RPMI7951 (cell line): ENCODE data around the gene CGNL1. TPM values are rescaled to one million over a fixed set of nuclear protein-coding genes. Genes with fewer than 3 reads are reported as not detected.
A peak's percentile ranks its signal among the peaks of the same experiment; 100 is the strongest.

Experiments used
- DNase-seq: peaks from one replicate; pipeline ENCODE4 v3.0.0-alpha.2; 2012; ENCODE audit warnings: low read depth
- total RNA-seq: library from RNA; depleted of rRNA; stranded (reverse); fragments of >200 nt; shearing (Covaris generic); gene quantifications from 2 replicates; pipeline ENCODE4 v1.2.3, GENCODE V29; 2014

The CGNL1 gene
- total RNA-seq, 1 experiment from 2014 or later, result under 0.01 TPM

DNA sequence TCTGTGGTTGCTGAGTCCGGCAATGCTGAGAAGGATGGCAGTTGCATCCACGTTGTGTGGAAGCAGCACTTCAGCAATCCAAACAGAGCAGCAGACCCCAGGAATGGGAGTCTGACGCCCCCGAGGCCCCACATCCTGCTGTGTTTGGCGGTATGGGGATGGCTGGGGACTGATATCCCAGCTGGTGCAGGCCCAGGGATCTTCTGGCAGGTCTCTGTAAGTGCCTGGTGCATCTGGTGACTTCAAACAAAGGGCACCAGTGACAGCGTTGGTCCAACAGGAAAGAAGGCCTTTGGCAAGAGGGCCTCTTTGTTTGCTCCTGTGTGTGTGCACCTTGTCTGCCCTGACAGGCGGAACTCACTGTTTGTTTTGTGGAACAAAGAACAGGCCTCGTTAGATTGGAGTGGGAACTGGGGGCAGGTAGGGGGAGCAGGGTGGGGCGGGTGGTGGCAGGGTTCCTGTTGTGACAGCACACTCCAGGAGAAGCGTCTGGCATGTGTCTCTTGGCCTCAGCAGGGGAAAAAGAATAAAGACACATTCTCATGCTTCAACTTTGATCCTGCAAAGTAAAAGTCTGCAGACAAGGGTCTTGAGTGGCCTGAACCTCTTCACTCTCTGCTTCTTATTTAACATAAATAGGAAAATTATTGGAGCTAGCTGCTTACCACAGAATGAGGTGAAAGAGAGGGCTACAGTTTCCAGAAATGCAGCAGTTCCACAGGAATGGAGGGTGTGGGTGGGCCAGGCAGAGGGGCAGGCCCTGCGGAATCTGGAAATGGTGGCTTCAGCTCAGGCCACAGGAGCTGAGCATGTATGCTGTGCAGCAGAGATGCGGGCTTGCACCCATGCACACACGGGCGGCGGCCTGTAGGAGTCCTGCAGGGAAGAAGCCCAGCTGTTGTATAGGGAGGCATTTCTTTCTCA is 120.9 kb downstream of the CGNL1 start:
- DNase-seq, result no peak

DNA sequence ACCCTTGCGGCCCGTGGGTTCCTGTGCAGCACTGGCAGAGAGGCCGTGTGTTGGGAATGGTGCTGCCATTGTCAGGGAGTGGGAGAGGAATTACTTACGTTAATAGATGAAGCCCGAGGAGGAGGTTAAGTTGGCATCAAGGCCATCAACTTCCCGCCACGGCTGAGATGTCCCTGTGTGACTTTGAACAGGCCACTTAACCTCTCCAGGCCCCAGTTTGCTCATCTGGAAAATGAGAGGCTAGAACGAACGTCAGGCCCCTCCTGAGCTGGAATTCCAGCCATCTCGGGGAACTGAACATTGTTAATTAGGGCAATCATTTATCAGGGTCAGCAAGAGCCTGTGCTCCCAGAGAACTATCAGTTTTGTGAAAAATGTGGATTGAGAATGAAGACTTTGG is 124.0 kb downstream of the CGNL1 start:
- DNase-seq, result no peak

DNA sequence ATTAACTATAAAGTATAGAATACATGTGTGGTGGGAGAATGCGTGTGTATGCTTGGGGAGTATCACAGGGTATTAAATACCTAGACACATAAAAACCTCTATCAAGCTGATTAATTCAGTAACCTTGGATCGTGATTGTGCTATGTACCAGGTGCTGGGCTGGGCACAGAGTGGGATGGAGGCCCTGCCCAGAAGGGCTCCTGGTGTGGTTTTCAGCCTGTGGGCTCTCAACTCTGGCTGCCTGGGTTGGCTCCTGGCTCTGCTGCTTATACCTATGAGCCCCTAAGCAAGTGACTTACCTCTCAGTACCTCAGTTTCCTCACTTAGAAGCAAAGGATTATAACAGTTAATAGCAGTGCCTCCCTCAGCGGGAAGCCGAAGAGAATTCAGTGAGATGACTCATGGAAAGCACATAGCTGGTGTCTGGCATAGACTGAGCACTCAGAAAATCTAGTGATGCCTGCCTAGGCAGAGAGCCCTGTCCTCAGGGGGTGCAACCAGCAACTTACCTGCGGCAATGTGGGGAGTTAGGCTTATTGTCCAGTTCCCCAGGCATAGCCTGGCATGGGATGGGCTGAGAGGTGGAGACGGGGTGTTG is 124.8 kb downstream of the CGNL1 start:
- peak; percentile 24 for DNase-seq

DNA sequence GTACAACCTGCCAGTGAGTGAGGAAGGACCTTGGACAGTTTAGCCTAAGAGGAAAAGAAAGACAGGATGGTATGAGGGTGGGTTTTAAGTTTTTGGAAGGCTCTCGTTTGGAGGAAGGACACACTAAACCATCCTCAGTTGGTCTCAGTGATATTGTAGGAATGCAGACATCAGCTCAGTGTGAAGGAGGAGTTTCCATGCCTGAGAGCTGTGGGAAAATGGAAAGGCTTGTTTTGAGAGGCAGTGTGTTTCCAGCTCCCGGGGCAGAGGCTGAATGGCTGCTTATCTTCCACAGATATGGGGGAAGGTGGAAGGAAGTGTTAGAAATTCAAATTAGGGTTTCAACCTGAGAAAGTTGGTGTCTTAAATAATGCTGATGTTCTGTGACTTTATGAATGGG is 125.8 kb downstream of the CGNL1 start:
- DNase-seq, result no peak

DNA sequence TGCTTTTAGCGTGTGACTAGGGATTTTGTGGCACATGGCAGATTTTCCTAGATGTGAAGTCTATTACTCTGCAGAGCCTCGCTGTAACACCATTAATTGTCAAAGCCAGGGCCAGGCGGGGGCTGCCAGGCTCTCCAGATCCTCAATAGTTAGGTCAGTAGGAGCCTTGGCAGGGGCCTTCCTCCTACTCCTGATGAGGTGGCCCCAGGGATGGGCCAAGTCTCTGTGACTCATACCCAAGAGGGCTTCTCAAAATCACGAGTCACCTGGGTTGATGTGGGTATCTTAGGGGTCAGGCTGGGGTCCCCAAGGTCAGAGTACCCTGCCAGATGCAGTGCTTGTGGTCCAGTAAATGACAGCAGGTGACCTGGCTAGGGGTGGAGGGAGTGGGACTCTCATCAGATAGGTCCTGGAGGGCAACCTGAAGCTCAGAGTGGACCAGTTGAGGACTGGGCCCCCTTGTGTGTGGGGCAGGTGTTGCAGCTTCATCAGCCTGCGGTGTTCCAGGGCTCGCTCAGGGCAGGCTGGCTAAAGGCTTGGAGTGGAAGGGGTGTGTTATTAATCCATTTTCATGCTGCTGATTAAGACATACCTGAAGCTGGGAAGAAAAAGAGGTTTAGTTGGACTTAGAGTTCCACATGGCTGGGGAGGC is 126.9 kb downstream of the CGNL1 start:
- no peak for DNase-seq

DNA sequence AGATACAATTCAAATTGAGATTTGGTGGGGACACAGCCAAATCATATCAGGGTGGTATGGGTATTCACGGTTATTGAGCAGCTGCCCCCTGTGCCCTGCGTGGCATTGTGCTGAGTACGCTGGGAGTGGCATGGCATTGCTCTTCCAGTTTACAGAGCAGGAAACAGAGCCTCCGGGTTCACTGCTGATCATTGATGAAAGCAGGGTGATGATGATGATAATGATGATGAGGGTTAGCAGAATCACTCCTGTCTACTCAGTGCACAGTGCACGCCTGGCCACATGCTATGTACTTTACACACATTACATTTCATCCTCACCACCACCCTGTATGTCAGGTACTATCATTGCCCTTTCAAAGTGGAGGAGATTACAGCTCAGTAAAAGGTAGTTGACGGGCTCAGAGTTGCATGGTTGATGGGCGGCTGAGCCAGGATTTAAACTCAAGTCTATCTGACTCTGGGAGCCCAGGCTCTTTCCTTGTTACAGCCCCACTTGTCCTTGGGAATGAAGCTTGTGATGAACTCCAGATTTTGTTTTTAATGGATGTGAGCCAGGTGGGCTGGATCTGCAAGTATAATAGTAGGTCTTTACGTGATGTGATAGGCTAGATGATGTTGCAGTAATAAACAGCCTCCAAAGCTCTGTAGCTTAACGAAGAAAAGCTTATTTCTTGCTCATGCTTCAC is 127.8 kb downstream of the CGNL1 start:
- DNase-seq, result no peak

DNA sequence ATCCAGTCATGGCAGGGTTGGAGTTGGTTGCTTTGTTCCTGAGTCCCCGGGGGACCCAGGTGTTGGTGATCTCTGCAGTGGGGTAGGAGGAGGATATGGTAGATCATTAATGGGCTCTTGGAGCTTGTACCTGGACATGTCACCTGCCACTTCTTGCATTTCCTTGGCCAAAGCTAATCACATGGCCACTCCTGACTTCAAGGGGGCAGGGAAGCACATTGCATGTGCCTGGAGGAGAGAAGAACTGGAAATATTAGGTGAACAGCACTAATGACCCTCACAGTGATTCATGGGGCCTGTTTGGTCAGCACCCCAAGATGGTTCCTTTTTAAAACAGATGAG is 128.3 kb downstream of the CGNL1 start:
- no peak for DNase-seq

DNA sequence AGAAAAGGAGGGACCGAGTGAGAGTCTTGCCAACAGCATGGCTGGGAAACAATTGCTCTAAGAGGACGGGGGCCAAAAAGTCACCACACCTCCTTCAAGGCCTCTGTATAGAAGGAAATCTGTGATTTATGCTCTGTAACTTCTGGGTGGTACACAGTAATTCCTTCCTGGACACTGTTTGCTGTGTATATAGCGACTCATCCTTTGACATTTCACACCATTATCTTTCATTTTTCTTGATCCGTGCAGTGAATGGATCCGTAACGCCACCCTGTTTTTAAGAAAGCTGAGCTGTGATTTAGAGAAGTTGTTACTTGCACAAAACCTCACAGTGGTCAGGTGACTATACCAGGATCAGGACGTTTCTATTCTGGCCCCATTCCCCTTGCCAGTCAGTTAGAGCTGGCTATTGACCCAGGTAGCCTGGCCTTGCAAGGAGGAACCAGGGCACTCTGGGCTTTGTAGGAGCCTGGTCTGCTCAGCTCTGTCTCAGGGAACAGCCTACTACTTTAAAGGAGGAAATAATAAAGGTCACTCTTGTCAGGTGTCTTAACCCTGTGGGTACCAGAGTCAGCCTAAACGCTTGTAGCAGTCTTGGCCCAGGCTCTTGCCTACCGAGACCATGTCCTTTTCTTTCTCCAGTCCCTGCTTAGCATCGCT is 128.9 kb downstream of the CGNL1 start:
- DNase-seq, result no peak

DNA sequence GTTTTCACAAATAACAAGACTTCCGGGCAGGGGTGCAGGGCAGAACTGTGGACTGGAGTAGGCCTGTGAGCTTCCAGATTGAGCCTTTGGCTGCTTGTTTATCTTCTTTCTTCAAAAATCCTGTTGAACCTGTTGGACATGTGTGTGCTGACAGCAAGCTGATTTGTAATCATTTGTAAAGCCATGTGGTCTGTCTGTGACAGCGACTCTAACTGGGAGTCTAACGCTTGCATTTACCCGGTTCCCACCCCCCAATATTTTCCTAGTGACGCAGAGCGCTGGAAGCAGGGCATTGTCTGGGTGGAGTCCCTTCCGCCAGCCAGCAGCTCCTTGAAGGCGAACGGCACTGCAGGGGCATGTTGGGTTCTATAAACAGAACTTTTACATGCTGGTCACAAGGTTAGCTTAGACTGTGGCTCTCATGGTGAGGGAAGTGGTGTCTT is 129.7 kb downstream of the CGNL1 start:
- peak; percentile 18 for DNase-seq

DNA sequence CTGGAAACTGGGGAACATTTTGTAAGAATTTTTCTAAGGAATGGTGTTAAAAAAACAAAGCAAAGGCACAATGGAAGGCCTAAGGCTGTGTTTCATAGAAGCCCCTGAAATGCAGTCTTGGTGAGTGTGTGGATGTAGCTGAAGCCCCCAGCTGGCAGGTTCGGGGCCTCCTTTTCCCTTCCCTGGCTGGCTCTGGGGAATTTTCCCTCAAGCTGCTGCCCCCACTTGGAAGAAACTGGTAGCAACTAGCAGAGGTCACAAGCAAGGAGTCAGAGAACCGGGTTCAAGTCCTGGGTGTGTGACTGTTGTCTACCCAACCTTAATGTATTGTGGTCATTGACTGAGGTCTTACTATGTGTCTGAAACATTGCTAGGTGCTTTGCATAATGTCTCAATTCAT is 130.1 kb downstream of the CGNL1 start:
- DNase-seq, result no peak

DNA sequence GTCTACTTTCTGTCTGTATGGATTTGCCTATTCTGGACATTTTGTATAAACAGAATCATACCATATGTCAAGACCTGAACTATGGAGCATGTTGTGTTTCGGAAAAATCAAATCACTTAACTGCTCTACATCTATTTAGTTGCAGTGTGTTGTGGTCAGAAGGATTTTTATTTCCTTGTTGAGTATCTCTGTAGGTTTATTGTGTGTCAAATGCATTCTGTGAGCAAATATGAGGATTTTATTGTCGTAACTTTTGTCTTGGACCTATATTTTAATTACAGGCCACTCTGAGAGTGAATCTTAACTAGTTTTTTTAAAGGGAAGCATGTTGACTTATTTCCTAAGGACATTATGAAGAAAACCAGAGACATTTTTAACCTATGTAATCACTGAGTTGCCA is 130.8 kb downstream of the CGNL1 start:
- DNase-seq, result no peak

DNA sequence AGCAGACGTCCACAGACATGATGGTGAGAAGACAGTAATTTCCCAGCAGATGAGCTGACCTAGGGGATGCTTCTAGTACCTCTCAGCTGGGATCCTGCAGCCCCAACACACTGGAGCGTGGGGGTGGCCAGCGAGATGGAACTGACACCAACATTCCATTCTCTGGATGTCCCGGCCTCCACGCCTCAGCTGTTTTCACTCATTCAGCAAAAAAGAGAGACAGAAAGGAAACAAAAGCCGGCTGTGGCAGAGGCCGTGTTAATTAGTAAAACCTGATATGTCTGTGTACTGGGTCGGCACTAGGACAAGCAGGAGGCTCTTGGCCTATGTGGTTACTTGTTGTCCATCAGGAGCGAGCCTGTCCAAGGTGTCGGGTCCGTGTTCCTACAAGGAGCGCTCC is 132.8 kb downstream of the CGNL1 start:
- no peak for DNase-seq

DNA sequence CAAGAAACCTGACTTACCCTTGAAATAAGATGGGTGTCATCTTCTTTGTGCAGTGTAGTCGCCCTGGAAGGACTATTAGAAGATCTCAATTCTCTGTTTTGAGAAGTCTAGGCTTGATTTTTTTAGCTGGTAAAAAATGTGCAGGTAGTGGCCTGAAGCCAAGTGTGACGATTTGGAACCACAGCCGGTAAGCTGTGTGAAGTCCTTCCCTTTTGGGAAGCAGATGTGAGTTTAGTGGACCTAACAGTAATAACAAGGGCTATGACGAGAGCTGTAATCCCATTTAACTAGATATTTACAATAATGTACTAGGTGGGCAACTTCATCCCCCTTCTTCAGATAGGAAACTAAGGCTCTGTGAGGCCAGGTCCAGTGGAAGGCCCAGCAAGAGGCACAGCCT is 133.7 kb downstream of the CGNL1 start:
- DNase-seq, result no peak

DNA sequence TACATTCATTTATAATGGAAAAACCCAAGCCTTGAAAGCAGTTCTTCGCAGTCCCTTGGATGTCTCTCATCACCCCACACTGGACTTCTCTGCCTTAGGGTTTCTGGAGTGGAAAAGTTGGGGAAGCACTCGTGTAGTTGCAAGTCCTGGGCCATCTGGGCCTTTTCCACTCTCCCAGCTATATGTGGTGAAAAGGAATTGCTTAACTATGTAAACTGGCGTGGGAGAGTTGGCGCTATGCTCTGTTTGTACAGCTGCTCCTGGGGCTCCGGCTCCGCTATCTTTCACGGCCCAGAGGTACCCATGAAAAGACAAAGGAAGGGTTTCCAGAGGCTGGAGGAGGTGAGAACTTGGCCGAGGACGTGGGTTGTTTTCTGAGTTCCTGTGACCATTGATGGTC is 134.3 kb downstream of the CGNL1 start:
- peak; percentile 80 for DNase-seq

DNA sequence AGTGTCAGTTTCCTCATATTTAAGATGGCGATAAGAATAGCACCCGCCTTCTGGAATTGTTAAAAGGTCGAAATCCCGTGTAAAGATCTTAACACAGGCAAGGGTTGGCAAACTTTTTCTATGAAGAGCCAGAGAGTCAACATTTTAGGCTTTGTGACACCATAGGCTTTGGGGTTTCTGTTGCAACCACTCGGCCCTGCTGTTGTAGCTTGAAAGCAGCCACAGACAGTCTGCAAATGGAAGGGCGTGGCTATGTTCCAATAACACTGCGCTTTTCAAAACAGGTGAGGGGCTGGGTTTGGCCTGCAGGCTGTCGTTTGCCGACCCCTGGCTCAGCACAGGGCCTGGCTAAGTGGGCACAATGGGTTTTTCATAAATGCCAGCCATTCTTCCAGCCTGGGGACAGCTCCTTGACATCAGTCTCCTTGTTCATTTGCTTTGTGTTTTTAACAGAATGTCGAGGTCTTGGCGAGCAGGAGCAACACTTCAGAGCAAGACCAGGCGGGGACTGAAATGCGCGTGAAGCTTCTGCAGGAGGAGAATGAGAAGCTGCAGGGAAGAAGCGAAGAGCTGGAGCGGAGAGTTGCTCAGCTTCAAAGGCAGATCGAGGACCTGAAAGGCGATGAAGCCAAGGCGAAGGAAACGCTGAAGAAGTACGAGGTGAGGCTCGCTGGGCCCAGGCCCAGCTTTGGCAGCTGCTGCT is 140.2 kb downstream of the CGNL1 start:
- DNase-seq, result no peak

DNA sequence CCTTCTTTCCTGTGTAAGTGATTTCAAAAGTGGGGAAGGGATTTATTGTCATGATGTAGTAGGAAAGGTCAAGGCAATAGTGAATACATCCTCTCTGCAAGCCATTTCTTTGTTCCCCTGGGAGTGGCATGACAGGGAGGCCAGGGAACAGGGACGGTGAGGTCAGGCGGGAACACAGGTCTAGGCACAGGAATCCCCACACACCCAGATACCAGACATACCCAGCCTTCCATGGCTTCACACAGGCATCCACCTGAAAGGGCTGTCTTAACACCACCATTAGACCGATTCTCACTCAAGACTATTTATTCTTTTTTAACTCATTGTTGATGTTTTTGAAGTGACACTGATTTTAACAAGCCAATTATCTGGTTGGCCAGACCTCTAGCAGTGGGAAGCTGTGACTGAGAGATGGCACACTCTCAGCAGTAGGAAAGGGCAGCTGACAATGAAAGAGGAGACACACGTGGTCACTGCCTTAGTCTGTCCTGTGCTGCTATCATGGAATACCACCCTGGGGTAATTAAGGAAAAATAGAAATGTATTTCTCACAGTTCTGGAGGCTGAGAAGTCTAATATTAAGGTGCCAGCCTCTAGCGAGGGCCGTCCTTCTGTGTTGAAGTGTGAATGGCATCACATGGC is 140.8 kb downstream of the CGNL1 start:
- DNase-seq, result no peak

DNA sequence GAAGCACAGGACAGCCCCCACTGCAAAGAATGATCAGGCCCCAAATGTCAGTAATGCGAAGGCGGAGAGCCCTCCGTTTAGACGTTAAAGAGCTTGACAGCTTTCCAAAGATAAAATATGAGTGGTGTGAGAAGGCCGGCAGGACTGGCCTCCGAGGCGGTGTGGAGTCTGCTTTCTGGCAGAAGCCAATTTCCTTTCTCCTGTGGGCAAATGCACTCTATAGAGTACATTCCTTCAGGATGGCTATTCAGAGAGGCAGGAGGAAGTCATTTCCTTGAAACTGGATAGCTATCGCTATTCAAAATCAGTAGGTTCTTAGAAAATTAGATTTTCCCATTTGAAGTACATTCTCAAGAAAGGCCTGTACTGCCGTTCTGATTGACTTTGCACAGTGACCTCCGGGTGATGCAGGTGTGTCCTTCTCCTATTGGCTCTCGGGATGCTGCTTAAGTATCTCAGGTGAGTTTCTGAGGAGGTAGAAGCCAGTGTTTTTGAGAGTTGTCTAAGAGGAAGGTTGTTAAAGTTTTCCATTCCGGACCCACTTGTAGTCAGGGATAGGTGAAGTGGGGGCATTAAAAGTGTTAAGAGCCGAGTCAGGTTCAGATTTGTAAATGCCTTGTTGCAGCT is 142.6 kb downstream of the CGNL1 start:
- DNase-seq, result no peak

DNA sequence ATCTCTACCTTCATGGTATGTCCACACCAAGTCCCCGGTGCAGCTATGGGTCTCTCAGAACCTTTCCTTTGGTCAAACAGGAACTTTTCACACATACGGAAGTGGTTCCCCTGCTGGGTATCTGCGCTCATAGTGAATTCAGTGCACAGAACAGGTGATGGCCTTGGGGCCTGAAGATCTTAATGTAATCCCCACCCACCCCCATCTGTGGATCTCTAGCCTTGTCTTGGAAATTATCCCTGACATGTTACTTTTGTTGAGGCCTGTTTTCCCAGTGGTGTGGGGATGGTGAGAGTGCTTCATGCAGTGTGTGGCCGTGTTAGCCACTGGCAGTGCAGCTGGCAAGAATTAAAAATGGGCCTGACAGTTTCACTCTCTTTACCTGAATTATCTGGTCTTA is 143.5 kb downstream of the CGNL1 start:
- DNase-seq, result no peak

DNA sequence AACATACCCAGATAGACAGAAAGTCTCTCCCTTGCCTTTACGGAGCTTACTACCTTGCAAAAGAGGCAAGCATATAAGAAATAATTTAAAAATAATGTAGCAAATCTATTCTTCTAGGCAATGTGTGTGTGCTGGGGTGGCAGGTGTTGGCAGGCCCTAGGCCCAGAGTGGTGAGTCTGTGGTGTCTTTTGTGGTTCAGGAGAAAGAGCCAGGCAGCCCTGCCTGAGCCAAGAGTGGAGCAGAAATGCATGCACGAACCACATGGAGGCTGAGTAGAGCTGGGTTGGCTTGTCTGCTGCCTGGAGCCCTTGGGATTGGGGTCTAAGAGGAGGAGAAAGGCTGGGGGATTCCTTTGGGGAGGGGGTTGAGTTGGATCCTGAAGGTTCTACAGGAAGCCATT is 145.2 kb downstream of the CGNL1 start:
- DNase-seq, result no peak

DNA sequence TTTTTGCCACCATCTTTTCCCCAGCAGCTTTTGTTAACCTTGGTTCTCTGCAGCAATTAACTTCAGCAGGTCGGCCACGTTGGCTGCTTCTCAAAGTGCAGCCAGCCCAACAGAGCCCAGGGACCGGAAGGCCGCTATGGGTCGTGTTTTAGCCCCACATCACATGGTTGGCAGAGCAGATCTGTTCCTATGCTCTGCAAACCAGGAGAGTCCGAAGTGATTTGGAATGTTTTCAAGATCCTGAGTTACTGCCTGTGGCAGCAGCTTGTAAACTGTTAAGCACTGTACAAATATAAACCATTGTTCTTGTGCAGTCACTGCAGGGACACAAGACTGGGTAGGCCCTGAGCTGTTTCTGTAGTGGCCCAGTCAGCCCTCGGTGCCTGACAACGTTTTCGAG is 145.8 kb downstream of the CGNL1 start:
- DNase-seq, result no peak
